Left renal pelvis (tissue), 4 donors: Measurements from ENCODE around the gene AFF3. TPM values are rescaled to one million over a fixed set of nuclear protein-coding genes. Genes with fewer than 3 reads are reported as not detected.
"Not testable (repeated sequence)": the region's sequence is repeated elsewhere in the genome, so short reads cannot be mapped to it uniquely, and the experiment has no call there.

ENCODE experiments used
- DNase-seq, 4 donors: peaks; one replicate each; pipeline ENCODE4 v3.0.0-alpha.2; 2013; ENCODE audit warnings: low read depth in 4 of 4, low spot score in 3 of 4
- polyA plus RNA-seq, 4 donors: library from polyadenylated mRNA; unstranded; fragments of 120-200 nt; gene quantifications; one replicate each; pipeline ENCODE4 v1.2.1, GENCODE V29; 2013; ENCODE audit not compliant: insufficient read length in 4 of 4

The AFF3 gene
- polyA plus RNA-seq, 4 donors: 19.5 to 72.9 (median 24.7) TPM

DNA sequence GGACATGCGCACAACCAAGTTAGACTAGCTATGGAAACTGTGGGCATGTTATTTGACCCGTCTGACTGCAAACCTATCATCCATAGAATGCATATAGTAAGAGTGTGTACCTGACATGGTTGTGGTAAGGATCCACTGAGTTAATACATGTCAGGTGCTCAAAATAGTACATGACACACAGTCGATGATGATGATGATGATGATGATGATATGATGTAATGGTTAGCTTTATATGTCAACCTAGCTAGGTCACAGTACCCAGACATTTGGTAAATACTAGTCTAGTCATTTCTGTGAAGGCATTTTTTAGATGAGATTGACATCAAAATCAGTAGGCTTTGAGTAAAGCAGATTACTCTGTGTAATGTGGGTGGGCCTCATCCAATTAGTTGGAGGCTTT lies 204.1 kb downstream of the AFF3 start:
- no peak for DNase-seq

GRCh38 chr2:99936065-99936464 lies 206.3 kb downstream of the AFF3 start:
- DNase-seq: no peak

GRCh38 chr2:99935662-99936061 lies 206.7 kb downstream of the AFF3 start:
- no peak for DNase-seq

DNA sequence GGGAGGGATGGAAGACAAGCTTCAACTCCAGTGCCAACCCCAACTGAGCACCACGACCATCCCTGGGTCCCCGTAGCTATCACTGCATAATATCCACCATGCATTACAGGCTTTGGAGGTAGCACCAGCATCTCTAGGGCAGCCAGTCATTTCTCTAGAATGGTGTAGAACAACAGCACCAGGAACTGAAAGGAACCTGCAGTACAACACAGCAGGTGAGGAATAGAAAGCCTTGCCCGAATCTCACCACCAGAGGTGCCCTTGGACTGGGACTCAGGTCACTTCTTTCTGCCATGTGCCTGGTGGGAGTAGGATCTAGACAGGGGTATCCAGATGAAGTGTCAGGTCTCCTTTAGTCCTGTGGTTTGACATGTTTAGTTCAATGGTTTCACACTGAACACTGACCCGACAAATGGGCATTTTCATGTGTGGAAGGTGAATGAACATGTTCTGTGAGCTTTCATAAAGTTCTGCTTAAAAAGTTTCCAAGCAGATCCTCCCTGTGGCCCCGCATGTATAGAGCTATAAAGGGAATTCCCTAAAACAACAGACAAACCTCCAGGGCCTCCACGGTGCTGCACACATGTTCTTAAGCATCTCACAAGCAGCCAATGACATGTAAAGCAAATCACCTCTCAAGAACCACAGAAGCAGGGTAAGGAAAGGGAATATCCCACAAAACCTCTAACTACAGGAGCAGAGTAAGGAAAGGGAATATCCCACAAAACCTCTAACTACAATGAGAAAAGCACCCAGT lies 208.3 kb downstream of the AFF3 start:
- no peak for DNase-seq

- DNase-seq: not testable (repeated sequence)
These were observed 208.9 kb downstream of the AFF3 start for GRCh38 chr2:99933491-99933890.

GRCh38 chr2:99928470-99929053 lies 213.8 kb downstream of the AFF3 start:
- DNase-seq: no peak

DNA sequence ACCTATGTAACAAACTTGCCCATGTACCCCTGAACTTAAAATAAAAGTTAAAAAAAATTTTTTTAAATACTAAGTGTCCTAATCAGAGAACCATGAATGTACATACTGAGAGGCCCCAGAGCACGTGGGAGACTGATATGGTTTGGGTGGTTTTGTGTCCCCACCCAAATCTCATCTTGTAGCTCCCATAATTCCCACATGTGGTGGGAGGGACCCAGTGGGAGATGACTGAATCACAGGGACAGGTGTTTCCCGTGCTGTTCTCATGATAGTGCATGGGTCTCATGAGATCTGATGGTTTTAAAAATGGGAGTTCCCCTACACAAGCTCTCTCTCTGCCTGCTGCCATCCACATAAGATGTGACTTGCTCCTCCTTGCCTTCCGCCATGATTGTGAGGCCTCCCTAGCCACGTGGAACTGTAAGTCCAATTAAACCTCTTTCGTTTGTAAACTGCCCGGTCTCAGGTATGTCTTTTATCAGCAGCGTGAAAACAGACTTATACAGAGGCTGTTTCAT lies 214.6 kb downstream of the AFF3 start:
- DNase-seq: not testable (repeated sequence)

DNA sequence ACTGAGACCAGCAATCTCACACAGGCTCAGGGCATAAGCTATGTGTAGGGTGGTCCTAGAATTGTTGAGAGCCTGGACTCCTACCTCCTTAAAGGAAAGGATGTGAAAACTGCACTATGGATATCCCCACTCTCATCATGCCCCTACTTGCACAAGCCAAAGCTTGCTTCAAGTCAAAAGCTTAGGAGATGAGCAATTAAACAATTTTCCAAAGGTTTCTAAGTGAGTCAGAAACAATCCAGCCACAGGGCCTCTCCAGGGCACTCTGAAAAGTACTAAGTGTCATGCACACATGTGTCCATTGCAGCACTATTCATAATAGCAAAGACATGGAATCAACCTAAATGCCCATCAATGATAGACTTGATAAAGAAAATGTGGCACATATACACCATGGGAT lies 215.4 kb downstream of the AFF3 start:
- no peak for DNase-seq

- no peak for DNase-seq
These were observed 216.4 kb downstream of the AFF3 start for GRCh38 chr2:99925960-99926359.

DNA sequence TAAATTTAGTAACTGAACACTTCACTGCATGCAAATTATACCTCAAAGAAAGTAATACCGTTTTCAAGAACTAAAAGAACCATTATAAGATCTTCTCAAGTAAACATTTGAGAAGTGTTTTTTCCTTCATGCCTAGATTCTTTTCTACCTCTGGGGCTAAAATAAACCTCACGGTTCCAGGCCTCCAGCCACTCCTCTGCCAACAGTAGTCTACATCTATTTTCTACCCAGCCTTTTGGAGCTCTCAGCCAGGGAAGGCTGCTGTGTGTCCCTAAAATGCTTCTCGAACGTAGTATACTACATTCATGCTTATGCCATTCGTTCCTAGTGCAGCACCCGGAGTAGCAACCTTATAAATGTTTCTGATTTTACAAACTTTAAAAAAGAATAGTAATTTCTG lies 219.7 kb downstream of the AFF3 start:
- DNase-seq: no peak

DNA sequence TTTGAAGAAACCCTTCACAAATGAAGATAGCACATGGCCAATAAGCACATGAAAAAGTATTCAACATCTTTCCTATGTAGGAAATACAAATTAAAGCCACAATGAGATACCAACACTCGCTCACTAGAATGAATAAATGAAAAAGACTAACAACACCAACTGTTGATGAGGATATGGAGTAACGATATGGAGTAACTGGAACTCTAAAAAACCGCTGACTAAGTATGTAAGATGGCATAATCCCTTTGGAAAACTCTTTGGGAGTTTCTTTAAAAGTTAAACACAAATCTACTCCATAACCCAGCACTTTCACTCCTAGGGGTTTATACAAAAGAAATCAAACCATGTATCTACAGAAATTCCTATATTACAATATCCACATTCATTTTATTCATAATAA lies 220.5 kb downstream of the AFF3 start:
- no peak for DNase-seq

- no peak for DNase-seq
These were observed 224.0 kb downstream of the AFF3 start for GRCh38 chr2:99918389-99918788.

DNA sequence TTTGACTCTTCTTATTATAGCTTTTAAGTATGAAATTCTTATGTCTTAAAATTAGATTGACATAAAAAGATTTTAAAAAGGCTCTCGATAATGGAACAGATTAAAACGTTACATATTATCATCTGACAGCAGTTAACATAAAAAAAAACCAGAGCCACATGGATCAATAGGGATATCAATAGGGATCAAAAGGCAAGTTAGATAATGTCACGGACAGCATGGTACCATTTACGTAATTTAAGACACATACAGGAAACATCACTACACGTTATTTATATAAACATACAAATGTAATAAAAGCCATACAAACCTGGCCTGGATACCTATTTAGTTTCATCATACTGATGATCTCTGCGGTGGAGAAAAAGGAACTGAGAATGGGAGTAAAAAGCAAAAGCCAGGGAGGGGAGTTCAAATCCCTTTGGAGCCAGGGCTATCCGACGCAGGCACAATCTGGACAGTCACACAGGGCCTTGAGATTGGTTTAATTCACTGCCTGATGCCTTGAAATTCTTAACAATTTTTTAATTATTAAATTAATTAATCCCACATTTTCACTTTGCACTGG lies 227.2 kb downstream of the AFF3 start:
- DNase-seq: no peak

DNA sequence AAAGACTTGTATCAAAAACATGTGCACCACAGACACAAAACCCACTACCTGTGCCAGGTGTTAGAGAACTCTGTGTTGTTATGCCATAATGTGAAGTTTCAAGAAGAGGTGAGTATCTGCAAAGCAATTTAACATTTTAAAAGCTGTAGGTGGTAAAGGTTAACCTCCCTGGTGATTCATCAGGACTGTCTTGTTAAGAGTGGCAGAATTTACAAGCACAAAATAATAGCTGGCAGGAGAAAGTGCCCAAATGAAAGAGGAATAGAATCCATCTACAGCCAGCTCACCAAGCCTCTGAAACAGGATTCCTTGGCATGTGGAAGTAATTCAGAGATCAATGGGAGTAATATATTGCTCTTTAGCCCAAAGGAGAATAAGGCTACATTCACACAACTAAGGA lies 230.7 kb downstream of the AFF3 start:
- no peak for DNase-seq

- DNase-seq: no peak
These were observed 231.5 kb downstream of the AFF3 start for GRCh38 chr2:99910902-99911301.

- no peak for DNase-seq
These were observed 236.8 kb downstream of the AFF3 start for GRCh38 chr2:99905636-99906035.

DNA sequence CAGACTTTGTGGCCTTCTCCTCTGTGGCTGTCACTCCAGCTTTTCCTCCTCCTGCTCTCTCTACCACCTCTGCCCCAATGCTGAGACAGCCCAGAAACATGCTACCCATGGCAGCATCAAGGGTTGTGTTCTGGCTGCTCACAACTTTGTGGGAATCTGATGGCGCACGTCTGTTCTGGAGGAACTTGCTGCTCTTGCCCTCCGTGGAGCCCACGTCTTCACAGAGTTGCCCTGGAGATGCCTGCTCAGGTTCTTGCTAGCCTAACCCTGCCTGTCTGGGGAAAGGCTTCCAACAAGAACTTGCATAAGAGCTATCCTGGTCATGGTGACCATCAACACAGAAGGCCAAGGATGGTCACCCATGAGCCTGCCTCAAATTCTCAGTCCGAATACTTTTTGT lies 237.4 kb downstream of the AFF3 start:
- no peak for DNase-seq

DNA sequence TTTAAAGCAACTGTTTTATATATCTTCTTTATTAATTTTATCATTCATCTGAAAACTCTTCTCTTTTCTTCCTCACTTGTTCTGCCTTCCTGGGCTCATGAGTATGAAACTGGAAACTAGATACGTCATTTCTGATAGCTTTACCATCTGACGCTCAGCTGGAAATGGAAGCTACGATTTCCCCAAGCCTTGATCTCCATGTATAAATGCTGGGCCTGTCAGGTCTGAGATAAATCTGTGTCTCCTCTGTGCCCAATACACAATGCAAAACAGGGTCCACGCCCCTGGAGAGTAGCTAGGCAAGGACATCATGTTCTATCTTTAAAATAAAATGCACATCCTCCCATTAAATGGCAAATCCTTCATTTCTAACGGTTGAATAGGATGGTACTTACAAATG lies 238.4 kb downstream of the AFF3 start:
- no peak for DNase-seq

DNA sequence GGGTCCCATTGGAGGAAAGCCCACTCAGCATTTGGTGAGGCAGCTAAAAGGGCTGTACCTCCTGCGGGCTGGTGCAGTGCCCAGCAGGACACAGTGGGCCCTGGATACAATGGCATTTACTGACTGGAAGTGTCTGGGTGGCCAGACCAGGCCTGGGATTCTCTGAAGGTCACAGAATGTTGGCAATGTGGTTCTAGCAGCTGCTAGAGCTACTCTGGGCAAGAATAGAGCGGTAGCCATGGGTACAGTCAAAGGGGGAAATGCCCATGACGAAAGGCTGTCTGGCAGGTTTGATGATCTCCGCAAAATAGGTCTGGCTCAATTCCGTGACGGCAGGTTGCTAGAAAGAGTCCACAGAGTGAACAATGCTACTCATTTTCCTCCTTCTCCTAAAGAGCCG lies 241.8 kb downstream of the AFF3 start:
- no peak for DNase-seq

- DNase-seq: no peak
These were observed 242.5 kb downstream of the AFF3 start for GRCh38 chr2:99899882-99900281.

DNA sequence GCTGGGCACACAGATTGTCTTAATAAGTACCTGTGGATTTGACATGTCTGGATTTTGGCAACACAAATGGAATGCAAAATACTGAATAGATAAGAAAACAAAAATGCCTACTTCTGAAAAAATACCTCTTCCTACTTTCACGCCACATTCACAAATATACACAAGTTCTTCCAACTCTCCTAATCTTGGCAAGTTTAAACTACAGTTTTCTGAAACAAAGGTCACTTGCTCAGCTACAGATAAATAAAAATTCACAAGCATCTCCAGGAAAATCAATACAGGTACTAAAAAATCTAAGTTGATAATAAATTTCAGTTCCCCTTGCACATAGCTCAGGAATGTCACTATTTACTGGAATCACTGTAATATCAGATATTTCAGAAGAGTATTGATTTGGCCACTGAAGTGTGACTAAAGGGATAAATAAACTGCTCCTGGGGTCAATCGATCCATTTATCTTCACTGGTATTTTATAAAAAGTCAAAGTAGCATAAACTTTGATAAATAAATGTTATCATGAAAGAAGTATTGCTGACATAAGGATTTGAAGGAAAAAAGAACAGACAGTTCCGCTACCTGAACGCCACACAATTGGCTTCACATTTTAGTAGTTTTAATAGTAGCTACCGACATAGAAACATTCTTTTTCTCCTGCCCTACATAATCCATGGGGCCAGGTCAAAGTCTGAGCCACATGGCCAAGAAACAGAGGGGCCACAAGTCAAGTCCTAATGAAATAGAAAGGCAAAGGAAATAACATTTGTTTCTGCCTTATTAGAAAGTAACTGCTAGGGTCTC lies 243.1 kb downstream of the AFF3 start:
- DNase-seq: no peak
